ENCODE measurements around the gene SLC25A13.

The SLC25A13 gene

GRCh38 chr7:96074871-96075270, 247.0 kb downstream of the SLC25A13 start:
- H3K27ac ChIP-seq (ENCODE audit: low read depth in 2 of 2, low read length in 2 of 2): no peak overlapping the region
- H3K36me3 ChIP-seq (ENCODE audit: control insufficient read depth in 2 of 2, insufficient read depth in 2 of 2, low read length in 2 of 2): no peaks in the 10 kb centered on the region
- H3K4me3 ChIP-seq (ENCODE audit: low read length in 2 of 2): no peak overlapping the region
- H3K9ac ChIP-seq (ENCODE audit: low read depth in 1 of 2, low read length in 2 of 2): no peak overlapping the region
- H3K9me3 ChIP-seq (ENCODE audit: control insufficient read depth in 2 of 2, low read length in 2 of 2): no peaks in the 10 kb centered on the region
- H3K4me1 ChIP-seq (ENCODE audit: control insufficient read depth in 2 of 2, insufficient read depth in 2 of 2, low read length in 2 of 2): peaks cover 3 to 5% of the 10 kb centered on the region in 2 donors
- H3K27me3 ChIP-seq (ENCODE audit: control insufficient read depth in 2 of 2, insufficient read depth in 2 of 2, low read length in 2 of 2): peaks cover 7 to 16% of the 10 kb centered on the region in 2 donors
